ENCODE results near the gene TBATA. TPM values are rescaled to one million over a fixed set of nuclear protein-coding genes. Genes with fewer than 3 reads are reported as not detected.

The TBATA gene
- total RNA-seq, 1 experiment from 2014 or later: not detected

DNA sequence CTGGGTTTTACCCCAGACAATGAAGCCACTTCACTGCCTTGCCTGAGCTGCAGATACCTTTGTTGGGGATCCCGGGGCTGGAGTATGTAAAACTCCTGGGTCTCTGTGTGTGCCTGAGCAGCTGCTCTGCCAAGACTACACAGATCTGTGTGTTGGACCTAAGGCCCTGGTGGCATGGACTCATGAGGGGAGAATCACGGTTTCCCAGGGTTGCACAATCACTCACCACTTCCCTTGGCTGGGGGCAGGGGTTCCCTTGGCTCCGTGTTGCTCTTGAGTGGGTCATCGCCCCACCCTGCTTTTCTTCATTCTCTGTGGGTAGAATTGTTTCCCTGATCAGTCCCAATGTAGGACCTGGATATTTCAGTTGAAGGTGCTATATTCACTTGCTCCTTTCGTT, 13.9 kb upstream of the TBATA start:
- peaks cover 10% of the 10 kb centered on the region for H3K4me1 ChIP-seq (ENCODE audit: insufficient read depth, low read length)
- H4K20me1 ChIP-seq (ENCODE audit: low read length): no peaks in the 10 kb centered on the region
- no peaks in the 10 kb centered on the region for H3K9me3 ChIP-seq (ENCODE audit: low read length)
- H3F3A ChIP-seq (ENCODE audit: low read length, unreplicated experiment): peaks cover 8% of the 10 kb centered on the region
- H3K4me2 ChIP-seq (ENCODE audit: low read length): no peak overlapping the region
- no peaks in the 10 kb centered on the region for H3K36me3 ChIP-seq (ENCODE audit: low read depth, low read length)
- CTCF ChIA-PET: no interaction called here
- H3K9ac ChIP-seq (ENCODE audit: low read length): no peak overlapping the region
- H3K4me3 ChIP-seq (ENCODE audit: low read length): no peak overlapping the region
- DNase-seq (no peak), ATAC-seq (no peak)
- no peaks in the 10 kb centered on the region for H3K9me2 ChIP-seq (replicated peaks; ENCODE audit: low read length)
- H3K27me3 ChIP-seq (ENCODE audit: low read length): no peaks in the 10 kb centered on the region
- H3K27ac ChIP-seq (ENCODE audit: low read length): no peak overlapping the region
- POLR2A ChIA-PET (ENCODE audit: unreplicated experiment): no interaction called here
- no peak overlapping the region; the same call in 1 of the 2 replicates for H2AFZ ChIP-seq (ENCODE audit: low read length)
- intact Hi-C loops (cut with micrococcal nuclease): no loop called here
- TF ChIP-seq EZH2 (IDR thresholded peaks at IDR 0.05; ENCODE audit: low read length, unreplicated experiment): no peak
- TF ChIP-seq, protein P1, sequence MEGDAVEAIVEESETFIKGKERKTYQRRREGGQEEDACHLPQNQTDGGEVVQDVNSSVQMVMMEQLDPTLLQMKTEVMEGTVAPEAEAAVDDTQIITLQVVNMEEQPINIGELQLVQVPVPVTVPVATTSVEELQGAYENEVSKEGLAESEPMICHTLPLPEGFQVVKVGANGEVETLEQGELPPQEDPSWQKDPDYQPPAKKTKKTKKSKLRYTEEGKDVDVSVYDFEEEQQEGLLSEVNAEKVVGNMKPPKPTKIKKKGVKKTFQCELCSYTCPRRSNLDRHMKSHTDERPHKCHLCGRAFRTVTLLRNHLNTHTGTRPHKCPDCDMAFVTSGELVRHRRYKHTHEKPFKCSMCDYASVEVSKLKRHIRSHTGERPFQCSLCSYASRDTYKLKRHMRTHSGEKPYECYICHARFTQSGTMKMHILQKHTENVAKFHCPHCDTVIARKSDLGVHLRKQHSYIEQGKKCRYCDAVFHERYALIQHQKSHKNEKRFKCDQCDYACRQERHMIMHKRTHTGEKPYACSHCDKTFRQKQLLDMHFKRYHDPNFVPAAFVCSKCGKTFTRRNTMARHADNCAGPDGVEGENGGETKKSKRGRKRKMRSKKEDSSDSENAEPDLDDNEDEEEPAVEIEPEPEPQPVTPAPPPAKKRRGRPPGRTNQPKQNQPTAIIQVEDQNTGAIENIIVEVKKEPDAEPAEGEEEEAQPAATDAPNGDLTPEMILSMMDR (conservative IDR thresholded peaks at IDR 0.05; ENCODE audit: low read depth, low read length): no peak
- TF ChIP-seq EZH2phosphoT487 (IDR thresholded peaks at IDR 0.05; ENCODE audit: borderline replicate concordance, low read length): no peak
- H3K79me2 ChIP-seq (ENCODE audit: low read length): no peaks in the 10 kb centered on the region
- no TSS peak for BruUV-seq (replicated peaks)

DNA sequence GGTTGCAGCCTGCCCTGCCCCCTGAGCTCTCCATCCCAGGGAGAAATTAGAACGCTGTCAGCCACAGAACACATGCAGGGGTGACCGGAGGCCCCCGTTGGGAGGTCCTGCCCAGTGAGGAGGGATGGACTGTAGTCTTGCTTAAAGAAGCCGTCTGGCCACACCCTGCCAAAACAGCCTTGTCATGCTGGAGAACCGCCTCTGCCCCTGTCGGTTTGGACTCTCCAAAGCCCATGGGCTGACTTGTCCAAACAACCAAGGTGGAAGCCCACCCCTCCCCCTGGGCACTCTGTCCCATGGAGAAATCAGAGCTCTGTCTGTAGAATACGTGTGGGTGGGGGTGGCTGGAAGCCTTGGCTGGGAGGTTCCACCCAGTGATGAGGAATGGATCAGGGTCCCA, 12.7 kb upstream of the TBATA start:
- CTCF ChIA-PET: no interaction called here
- no TSS peak for BruUV-seq (replicated peaks)

DNA sequence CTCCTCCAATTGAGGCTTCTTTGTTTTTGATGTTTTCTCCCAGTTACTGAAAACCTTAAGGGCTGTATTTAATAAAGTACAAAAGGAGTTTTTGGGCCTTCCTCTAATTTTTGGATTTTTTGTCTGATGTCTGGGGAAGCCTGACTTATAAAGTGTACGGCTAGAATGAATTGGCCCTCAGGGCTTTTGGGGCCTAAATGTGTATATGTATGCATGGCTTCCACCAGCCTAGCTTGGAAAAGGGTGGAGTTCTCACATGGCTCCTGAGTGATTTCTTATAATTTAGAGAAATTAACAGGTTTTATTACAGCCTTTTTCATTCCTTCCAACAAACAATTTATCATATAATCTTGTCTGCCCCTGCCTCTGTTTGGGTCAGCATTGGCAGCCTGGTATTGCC, 10.4 kb upstream of the TBATA start:
- Histone ChIP-seq H3K4me1 (ENCODE audit: insufficient read depth, low read length) (peaks cover 12% of the 10 kb centered on the region), H3K9ac (ENCODE audit: low read length) (no peak overlapping the region), H3F3A (ENCODE audit: low read length, unreplicated experiment) (no peaks in the 10 kb centered on the region), H3K9me2 (replicated peaks; ENCODE audit: low read length) (0 out of 2 replicates have a peak, but pooled peaks cover 4% of the 10 kb centered on the region), H2AFZ (ENCODE audit: low read length) (no peak overlapping the region), H3K9me3 (ENCODE audit: low read length) (no peaks in the 10 kb centered on the region), H3K4me2 (ENCODE audit: low read length) (no peak overlapping the region), H4K20me1 (ENCODE audit: low read length) (no peaks in the 10 kb centered on the region), H3K36me3 (ENCODE audit: low read depth, low read length) (no peaks in the 10 kb centered on the region), H3K79me2 (ENCODE audit: low read length) (no peaks in the 10 kb centered on the region), H3K4me3 (ENCODE audit: low read length) (no peak overlapping the region), H3K27me3 (ENCODE audit: low read length) (no peaks in the 10 kb centered on the region), H3K27ac (ENCODE audit: low read length) (no peak overlapping the region)
- no peak for ATAC-seq
- POLR2A ChIA-PET (ENCODE audit: unreplicated experiment): no interaction called here
- no peak for TF ChIP-seq EZH2 (IDR thresholded peaks at IDR 0.05; ENCODE audit: low read length, unreplicated experiment)
- TF ChIP-seq, protein P1 (conservative IDR thresholded peaks at IDR 0.05; ENCODE audit: low read depth, low read length): no peak
- no peak for TF ChIP-seq EZH2phosphoT487 (IDR thresholded peaks at IDR 0.05; ENCODE audit: borderline replicate concordance, low read length)
- CTCF ChIA-PET: no interaction called here
- BruUV-seq (replicated peaks): no TSS peak
- no peak for DNase-seq
- intact Hi-C loops (cut with micrococcal nuclease): no loop called here

More for the DNA sequence above, 12.7 kb upstream of the TBATA start:
- H3K9me2 ChIP-seq (replicated peaks; ENCODE audit: low read length): no peaks in the 10 kb centered on the region
- H2AFZ ChIP-seq (ENCODE audit: low read length): no peak overlapping the region
- ATAC-seq (no peak), DNase-seq (no peak)
- intact Hi-C loops (cut with micrococcal nuclease): no loop called here
- TF ChIP-seq, protein P1 (conservative IDR thresholded peaks at IDR 0.05; ENCODE audit: low read depth, low read length): no peak
- TF ChIP-seq EZH2 (IDR thresholded peaks at IDR 0.05; ENCODE audit: low read length, unreplicated experiment) (no peak), EZH2phosphoT487 (IDR thresholded peaks at IDR 0.05; ENCODE audit: borderline replicate concordance, low read length) (no peak)
- H3K9me3 ChIP-seq (ENCODE audit: low read length): no peaks in the 10 kb centered on the region
- no peaks in the 10 kb centered on the region for H3K4me1 ChIP-seq (ENCODE audit: insufficient read depth, low read length)
- no peak overlapping the region for H3K27ac ChIP-seq (ENCODE audit: low read length)
- POLR2A ChIA-PET (ENCODE audit: unreplicated experiment): no interaction called here
- no peaks in the 10 kb centered on the region for H3K36me3 ChIP-seq (ENCODE audit: low read depth, low read length)
- no peaks in the 10 kb centered on the region for H3K79me2 ChIP-seq (ENCODE audit: low read length)
- no peaks in the 10 kb centered on the region for H3K27me3 ChIP-seq (ENCODE audit: low read length)
- no peak overlapping the region for H3K9ac ChIP-seq (ENCODE audit: low read length)
- no peak overlapping the region for H3K4me3 ChIP-seq (ENCODE audit: low read length)
- no peaks in the 10 kb centered on the region for H3F3A ChIP-seq (ENCODE audit: low read length, unreplicated experiment)
- no peak overlapping the region for H3K4me2 ChIP-seq (ENCODE audit: low read length)
- no peaks in the 10 kb centered on the region for H4K20me1 ChIP-seq (ENCODE audit: low read length)

All from PC-3 (cell line).